ENCODE results near the gene CRY1. TPM values are rescaled to one million over a fixed set of nuclear protein-coding genes. Genes with fewer than 3 reads are reported as not detected.
A peak's percentile ranks its signal among the peaks of the same experiment; 100 is the strongest.

CRY1 gene
- total and polyA plus RNA-seq, 9 of the 15 experiments (the other 6 are each of a cell fraction or from before 2014, with no cell fraction given): 8.7 to 33.3 (median 25.2) TPM

DNA sequence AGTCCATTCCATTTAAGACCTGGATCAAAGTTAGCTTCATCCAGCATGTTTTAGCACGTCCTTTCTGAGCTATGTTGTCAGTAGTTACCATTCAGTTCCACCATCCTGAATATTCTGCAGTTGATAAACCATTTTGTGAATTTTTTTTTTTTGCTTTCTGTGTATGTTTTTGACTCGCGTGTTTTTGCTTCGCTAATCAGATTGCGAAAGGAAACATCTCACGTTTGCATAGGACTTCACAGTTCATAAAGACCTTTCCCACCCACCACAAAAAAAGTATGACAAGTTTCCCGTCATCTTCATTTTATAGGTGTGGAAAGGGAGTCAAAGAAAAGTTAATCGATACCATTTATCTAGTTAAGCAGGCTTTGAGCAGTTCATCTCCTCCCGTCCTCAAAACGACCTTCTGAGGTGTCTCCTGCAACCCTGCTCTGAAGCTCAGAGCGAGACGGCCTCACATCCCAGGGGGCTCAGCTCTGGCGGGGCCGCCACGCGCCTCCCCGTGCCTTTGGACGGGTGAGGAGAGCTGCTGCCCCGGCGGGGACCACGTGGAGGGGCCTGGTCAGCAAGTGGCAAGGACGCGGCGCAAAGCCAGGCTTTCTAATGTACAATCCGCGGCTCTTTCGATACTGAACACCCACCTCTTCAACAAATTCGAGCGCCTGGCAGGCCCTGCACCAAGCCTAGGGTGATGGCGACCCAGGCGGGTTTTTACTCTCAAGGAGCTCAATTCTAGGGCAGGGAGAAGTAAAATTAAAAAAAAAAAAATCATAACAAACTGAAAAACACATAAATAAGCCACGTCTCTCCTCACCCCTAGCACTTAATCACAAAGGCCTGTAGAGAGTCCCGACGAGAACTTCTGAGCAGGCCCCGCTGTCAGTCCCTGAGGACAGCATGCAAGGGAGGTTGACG lies 138.6 kb downstream of the CRY1 start (continued):
- TF ChIP-seq HMBOX1 (IDR thresholded peaks at IDR 0.05) (peak; percentile 39; the same call in 1 of the 2 replicates), ZBTB7A (IDR thresholded peaks at IDR 0.05; ENCODE audit: borderline replicate concordance, control insufficient read depth, low read depth, low read length) (no peak), DLX4 (CRISPR knock-in tag; IDR thresholded peaks at IDR 0.05) (no peak), GTF2A2 (tag; IDR thresholded peaks at IDR 0.05) (0 out of 2 replicates have a peak, but pooled peaks have one; percentile 41), YBX1 (IDR thresholded peaks at IDR 0.05) (no peak), CBX2 (IDR thresholded peaks at IDR 0.05; ENCODE audit: insufficient read depth, low read length, poor library complexity, severe bottlenecking) (no peak), RB1 (IDR thresholded peaks at IDR 0.05; ENCODE audit: low read depth) (0 out of 2 replicates have a peak, but pooled peaks have one; percentile 41), SIN3A (IDR thresholded peaks at IDR 0.05; ENCODE audit: borderline replicate concordance in 2 of 2, control insufficient read depth in 1 of 2, low read depth in 2 of 2, low read length in 2 of 2) (peak; percentile 48 to 58; a peak in 2 of 4 replicates), CSDE1 (IDR thresholded peaks at IDR 0.05) (no peak), NBN (IDR thresholded peaks at IDR 0.05; ENCODE audit: low read depth) (0 out of 2 replicates have a peak, but pooled peaks have one; percentile 27), ETS2 (tag; IDR thresholded peaks at IDR 0.05; ENCODE audit: borderline replicate concordance, poor library complexity, severe bottlenecking) (no peak), ZNF830 (CRISPR knock-in tag; IDR thresholded peaks at IDR 0.05) (no peak), RBM22 (IDR thresholded peaks at IDR 0.05; ENCODE audit: low read depth, low read length, poor library complexity, severe bottlenecking) (no peak), AFF1 (IDR thresholded peaks at IDR 0.05; ENCODE audit: low read depth in 1 of 2, partially characterized antibody in 2 of 2) (peak in 1 of 2 experiments; percentile 48)
- TF ChIP-seq, protein P1, sequence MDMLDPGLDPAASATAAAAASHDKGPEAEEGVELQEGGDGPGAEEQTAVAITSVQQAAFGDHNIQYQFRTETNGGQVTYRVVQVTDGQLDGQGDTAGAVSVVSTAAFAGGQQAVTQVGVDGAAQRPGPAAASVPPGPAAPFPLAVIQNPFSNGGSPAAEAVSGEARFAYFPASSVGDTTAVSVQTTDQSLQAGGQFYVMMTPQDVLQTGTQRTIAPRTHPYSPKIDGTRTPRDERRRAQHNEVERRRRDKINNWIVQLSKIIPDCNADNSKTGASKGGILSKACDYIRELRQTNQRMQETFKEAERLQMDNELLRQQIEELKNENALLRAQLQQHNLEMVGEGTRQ (CRISPR knock-in tag; IDR thresholded peaks at IDR 0.05): 0 out of 2 replicates have a peak, but pooled peaks have one; percentile 47
- TF ChIP-seq, protein P2, sequence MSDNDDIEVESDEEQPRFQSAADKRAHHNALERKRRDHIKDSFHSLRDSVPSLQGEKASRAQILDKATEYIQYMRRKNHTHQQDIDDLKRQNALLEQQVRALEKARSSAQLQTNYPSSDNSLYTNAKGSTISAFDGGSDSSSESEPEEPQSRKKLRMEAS (CRISPR knock-in tag; IDR thresholded peaks at IDR 0.05): peak; percentile 91
- TF ChIP-seq, protein P3, sequence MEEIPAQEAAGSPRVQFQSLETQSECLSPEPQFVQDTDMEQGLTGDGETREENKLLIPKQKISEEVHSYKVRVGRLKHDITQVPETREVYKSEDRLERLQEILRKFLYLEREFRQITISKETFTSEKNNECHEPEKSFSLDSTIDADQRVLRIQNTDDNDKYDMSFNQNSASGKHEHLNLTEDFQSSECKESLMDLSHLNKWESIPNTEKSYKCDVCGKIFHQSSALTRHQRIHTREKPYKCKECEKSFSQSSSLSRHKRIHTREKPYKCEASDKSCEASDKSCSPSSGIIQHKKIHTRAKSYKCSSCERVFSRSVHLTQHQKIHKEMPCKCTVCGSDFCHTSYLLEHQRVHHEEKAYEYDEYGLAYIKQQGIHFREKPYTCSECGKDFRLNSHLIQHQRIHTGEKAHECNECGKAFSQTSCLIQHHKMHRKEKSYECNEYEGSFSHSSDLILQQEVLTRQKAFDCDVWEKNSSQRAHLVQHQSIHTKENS (CRISPR knock-in tag; IDR thresholded peaks at IDR 0.05): no peak

Data from K562 (cell line).